Measurements from ENCODE around the gene ARID2.

Gene ARID2, protein sequence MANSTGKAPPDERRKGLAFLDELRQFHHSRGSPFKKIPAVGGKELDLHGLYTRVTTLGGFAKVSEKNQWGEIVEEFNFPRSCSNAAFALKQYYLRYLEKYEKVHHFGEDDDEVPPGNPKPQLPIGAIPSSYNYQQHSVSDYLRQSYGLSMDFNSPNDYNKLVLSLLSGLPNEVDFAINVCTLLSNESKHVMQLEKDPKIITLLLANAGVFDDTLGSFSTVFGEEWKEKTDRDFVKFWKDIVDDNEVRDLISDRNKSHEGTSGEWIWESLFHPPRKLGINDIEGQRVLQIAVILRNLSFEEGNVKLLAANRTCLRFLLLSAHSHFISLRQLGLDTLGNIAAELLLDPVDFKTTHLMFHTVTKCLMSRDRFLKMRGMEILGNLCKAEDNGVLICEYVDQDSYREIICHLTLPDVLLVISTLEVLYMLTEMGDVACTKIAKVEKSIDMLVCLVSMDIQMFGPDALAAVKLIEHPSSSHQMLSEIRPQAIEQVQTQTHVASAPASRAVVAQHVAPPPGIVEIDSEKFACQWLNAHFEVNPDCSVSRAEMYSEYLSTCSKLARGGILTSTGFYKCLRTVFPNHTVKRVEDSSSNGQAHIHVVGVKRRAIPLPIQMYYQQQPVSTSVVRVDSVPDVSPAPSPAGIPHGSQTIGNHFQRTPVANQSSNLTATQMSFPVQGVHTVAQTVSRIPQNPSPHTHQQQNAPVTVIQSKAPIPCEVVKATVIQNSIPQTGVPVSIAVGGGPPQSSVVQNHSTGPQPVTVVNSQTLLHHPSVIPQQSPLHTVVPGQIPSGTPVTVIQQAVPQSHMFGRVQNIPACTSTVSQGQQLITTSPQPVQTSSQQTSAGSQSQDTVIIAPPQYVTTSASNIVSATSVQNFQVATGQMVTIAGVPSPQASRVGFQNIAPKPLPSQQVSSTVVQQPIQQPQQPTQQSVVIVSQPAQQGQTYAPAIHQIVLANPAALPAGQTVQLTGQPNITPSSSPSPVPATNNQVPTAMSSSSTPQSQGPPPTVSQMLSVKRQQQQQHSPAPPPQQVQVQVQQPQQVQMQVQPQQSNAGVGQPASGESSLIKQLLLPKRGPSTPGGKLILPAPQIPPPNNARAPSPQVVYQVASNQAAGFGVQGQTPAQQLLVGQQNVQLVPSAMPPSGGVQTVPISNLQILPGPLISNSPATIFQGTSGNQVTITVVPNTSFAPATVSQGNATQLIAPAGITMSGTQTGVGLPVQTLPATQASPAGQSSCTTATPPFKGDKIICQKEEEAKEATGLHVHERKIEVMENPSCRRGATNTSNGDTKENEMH (N-terminal part only)

DNA sequence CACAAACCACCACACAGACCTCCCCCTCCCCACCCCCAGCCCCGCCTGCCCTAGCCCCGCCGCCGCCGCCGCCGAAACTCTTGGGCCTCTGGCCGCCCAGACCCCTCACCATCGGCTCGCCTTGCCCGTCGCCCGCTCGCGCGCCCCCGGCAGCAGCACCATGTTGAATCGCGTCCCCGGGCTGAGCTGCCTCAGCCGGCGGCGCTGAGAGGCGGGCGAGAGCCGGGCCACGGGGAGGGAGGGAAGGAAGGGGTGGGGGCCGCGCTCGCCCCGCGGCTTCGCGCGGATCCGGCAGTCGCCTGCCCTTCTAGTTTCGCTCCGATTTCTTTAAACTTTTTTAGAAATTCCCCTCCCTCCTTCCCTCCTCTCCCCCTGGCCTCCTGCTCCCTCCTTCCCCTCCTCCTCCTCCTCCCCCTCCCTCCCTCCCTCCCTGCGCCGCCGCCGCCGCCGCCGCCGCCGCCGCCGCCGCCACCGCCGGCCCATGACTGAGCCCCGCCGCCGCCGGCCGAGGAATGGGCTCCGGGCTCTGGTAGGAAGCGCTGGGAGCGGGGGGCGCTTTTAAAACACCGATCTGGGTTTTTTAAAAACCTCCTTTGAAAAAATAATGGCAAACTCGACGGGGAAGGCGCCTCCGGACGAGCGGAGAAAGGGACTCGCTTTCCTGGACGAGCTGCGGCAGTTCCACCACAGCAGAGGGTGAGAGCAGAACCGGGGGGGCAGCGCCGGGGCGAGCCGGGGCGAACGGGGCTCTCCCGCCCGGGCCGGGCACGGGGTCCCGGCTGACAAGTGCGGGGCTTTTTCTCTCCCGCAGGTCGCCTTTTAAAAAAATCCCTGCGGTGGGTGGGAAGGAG, at the start of gene ARID2:
Gene ARID2, plus strand, starts transcription at position 474 of the 851 bp plus-strand sequence. Its CDS starts 131 bp downstream, at position 605.
- peak; percentile 74 for DNase-seq (ENCODE audit: low read depth)

DNA sequence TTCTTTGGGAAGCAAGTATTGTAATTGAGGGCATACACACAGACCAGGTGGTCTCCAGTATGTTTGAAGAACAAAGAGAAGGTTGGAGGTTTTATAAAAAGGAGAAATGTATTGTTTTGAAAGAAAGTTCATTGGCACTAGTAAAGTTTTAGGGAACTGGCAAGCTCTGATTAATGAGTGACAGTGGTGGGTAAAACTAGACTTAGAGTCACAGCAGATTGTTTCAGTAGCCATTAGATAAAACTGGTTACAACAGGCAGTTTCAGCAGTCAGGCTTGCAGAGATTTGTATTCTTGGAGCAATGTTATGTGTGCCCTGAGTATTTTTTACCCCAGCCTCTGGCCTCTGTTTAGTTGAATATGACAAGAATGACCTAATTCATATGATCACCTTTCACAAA, 49.1 kb upstream of the ARID2 start:
- DNase-seq (ENCODE audit: low read depth), result no peak

DNA sequence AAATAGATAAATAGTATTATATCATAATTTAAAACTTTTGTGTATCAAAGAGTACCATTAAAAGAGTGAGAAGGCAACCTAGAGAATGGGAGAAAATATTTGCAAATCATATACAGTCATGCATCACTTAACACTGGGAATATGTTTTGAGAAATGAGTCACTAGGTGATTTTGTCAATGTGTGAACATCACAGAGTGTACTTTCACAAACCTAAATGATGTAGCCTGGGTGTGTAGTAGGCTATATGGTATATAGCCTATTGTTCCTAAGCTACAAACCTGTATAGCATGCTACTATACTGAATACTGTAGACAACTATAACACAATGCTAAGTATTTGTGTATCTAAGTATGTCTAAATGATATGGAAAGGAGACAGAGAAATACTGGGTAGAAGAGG, 48.0 kb upstream of the ARID2 start:
- no peak for DNase-seq (ENCODE audit: low read depth)

DNA sequence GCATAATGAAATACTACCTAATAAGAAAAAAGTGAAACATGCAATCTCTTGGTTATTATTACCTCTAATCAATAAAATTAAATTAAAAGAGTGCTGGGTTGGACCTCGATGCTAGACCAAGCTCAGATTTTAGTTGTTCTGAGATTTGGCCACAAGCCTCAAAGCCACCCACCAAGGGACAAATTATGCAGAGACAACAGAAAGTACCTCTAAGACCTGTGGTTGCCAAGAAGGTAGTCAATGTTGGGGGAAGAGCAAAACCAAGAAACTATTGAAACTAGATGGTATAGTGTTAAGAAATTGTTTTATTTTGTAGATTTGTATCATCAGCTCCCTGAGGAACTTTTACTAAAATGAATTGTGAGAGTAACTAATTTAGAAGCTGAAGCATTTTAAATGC, 43.8 kb upstream of the ARID2 start:
- DNase-seq (ENCODE audit: low read depth), result no peak

DNA sequence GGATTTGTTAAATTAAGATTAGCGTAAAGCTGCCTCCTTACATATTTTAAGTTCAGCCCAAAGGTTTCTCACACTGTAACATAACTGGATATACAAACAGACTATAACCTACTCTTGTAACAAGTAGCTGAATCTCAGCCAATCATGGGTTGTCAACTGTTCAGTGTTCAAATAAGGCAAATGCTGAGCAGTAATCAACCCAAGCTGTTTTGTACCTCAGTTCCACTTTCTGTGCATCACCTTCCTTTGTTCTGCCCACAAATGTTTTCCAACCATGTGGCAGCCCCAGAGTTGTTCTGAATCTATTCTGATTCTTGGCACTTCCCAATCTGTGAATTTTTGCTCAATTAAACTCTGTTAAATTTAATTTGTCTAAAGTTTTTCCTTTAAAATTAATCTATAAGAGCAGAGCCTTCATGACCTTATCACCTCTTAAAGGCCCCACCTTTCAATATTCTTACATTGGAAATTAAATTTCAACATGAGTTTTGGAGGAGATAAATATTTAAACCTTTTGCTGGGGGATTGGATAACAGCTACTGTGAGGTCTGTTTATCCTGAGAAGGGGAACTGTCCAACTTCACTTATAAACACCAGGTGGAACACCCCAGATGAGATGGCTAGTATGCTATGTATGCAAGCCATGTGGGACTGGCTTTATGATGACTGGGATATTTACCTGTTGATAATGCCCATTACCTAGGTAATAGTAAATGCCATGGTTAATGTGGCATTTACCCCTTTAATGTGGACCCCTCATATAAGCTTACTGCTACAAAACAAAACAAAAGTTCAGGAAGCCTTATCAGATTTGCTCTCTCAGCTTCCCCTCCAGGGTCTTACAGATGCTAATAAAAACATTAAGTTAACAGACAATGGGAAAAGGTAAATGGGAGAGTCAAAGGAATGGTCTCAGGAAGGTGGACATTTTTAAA, 42.2 kb upstream of the ARID2 start:
- DNase-seq (ENCODE audit: low read depth), result no peak

DNA sequence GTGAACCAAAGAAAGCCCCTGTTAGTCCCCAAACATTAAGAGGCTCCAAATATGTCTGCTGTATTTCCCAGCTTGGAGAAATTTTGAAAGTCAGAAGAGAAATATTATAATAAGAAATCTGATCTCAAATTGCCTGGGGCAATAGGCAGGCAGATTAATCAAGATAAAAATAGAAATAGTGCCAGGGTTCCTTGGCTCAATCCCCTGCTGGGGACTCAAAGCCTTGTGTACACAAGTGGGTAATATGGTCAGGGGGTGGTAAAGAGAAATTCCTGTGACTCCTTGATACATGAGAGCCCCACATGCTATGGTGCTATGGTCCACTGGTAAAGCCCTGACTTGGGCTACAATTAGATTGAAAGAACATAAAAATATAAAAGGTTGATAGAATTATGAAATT, 41.3 kb upstream of the ARID2 start:
- DNase-seq (ENCODE audit: low read depth), result no peak

DNA sequence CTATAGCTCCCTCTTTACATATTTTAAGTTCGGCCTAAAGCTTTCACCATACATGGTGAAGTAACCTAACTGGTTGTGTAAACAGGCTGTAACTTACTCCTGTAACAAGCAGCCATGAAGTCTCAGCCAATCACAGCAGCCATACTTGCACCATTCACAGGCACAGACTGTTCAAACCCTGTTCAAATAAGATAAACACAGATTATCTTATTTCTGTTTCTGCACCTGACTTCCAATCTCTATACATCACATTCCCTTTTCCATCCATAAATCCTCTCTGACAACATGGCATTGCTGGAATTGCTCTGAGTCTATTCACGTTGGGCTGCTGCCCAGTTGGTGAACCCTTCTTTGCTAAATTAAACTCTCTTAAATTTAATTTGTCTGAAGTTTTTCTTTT, 34.5 kb upstream of the ARID2 start:
- peak; percentile 28 for DNase-seq (ENCODE audit: low read depth)

DNA sequence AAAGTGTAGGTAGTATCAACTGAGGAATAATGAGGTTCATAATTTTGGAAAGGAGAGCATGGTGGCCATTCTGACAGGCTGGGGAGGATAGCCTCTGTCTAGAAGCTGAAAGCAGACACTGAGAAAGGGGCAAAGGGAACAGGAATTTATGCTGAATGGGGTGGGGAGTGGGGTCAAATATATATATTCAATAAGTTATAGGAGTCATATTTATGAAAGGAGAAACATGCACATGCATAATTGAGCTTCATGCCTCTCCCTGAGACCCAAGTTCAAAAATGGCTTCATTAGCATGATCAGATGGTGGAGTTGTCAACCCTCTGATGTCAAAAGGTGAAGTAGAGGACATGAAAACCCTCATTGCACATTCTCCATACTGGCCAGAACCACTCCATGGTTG, 33.9 kb upstream of the ARID2 start:
- no peak for DNase-seq (ENCODE audit: low read depth)

DNA sequence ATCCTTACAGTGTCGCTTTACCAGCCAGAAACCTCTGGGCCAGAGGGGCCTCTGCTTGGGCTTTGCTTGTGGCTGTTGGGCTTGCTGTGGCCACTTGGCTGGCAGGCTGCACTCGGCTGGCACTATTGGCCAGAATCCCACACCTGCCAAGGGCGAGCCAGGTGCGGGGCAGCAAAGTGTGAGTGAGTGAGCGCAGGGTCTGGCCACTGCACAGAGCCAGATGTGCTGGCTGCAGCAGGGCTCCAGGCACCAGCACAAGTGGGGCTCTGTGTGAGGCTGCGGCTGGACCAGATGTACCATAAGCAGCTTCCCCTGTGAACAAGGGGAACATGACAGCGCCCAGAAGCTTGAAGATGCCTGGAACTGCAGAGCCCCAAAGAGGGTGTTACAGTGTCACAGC, 33.5 kb upstream of the ARID2 start:
- DNase-seq (ENCODE audit: low read depth), result no peak

DNA sequence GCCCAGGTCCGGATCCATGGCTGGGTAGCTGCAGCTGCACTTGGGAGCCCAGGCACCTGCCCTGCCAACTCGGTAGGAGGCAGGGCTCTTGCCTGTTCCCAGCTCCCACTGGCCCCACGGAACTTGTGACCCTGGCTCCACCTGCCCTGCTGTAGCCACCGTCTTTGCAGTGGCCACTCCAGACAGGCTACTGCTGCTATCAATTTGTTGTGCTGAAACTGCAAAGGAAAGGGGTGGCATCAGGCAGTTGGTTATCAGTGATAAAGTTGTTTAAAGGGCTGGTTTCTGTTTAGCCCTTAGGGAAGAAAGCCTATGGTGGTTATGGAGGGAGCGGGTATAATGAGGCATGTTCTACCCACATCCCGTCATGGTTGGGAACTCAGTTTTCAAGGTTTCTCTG, 32.1 kb upstream of the ARID2 start:
- no peak for DNase-seq (ENCODE audit: low read depth)

DNA sequence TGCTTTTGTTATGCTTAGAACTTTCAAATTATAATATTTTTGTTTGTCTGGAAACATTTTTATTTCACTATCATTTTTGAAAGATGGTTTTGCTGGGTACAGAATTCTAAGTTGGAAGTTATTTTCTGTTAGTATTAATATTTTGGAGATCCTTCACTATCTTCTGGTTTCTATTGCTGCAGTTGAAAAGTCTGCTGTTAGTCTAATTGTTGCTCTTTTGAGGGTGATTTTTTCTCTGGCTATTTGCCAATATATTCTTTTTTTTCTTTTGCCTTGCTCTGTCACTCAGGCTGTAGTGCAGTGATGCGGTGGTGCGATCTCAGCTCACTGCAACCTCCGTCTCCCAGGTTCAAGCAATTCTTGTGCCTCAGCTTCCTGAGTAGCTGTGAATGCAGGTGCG, 28.2 kb upstream of the ARID2 start:
- DNase-seq (ENCODE audit: low read depth), result no peak

DNA sequence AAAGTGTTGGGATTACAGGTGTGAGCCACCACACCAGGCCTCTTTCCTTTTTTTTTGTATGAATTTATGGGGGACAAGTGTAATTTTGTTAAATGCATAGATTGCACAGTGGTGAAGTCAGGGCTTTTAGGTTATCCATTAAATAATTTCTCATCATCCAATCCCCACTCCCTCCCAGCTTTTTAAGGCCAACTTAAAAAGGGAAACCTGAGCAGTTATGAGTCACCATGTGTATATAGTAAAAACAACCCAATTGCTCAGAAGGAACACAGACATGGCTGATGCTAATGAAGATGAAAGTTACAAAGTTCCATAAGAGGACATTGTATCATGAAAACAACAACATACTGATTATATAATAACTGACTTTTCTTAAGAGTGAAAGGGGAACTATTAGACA, 25.6 kb upstream of the ARID2 start:
- peak; percentile 61 for DNase-seq (ENCODE audit: low read depth)

DNA sequence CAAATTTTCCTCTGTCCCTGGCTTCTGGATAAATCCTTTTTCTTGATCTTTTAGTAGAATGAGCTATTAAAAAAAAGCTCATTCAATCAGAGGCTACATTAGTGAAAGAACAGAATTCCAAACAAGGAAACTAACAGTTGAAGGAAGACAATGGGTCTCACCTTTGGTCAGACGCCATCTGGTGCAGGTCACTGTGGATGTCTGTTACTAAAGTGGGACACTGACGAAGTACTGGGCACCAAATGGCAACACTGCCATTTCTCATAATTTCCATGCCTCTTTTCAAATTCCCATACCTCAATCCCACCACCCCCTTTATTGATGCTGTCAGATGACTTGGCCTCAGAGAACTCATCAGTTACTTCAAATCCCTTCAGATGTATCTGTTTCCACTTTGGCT, 24.5 kb upstream of the ARID2 start:
- DNase-seq (ENCODE audit: low read depth), result no peak

DNA sequence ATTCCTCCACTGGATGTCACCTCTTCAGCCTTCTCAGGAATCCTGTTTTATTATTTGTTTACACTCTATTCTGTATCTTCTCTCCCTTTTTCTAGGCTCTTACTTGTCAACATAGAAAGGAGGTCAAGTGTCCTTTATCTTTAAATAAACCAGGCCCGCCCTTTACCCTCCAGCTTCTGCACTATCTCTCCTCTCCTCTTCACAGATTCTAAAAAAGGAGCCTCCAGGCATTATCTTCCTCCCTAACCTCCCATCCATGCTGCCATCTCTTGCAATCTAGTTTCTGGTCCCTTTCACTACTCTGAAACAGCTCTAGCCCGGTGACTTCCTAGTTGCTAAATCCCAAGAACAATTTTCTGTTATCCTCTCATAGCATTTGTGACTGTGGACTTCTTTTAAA, 24.1 kb upstream of the ARID2 start:
- no peak for DNase-seq (ENCODE audit: low read depth)

DNA sequence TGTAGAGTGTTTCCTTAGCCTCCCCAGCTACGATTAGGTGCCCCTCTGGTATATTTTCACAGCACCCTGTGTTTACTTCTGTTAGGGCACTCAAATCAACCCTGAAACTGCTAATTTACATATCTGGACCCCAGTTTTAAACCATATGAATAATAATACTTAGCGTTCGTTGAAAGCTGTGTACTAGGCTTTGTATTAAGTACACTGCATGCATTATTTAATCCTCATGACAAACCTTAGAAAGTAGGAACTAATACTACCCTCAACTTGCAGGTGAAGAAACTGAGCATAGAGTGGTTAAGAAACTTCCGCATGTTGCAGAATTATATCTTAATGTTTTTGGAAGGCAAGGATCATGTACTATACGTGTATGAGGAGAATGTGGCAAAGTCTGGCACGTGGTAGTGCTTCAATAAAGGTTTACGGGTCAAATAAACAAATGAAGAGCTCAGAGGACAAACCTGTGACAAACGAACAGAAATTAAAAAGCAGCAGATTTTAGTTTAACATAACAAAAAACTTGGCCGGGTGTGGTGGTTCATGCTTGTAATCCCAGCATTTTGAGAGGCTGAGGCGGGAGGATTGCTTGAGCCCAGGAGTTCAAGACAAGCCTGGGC, 22.2 kb upstream of the ARID2 start:
- DNase-seq (ENCODE audit: low read depth), result no peak

DNA sequence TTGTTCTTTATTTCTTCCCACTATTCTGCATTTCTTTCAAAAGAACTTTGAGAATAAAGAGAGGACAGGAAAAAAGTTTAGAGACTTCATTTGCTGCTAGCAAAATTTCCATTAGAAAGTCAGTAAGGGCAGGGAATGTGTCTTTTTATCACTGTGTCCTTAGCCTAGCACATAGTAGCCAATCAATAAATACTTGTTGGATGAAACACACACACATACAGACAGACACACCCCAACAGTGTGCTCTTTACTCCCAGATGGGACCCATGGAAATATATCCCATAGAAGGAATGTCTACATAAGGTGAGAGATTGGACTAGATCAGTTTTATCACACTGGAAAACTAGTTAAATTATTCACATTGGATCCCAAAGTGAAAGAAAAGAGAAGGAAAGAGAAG, 21.1 kb upstream of the ARID2 start:
- no peak for DNase-seq (ENCODE audit: low read depth)

DNA sequence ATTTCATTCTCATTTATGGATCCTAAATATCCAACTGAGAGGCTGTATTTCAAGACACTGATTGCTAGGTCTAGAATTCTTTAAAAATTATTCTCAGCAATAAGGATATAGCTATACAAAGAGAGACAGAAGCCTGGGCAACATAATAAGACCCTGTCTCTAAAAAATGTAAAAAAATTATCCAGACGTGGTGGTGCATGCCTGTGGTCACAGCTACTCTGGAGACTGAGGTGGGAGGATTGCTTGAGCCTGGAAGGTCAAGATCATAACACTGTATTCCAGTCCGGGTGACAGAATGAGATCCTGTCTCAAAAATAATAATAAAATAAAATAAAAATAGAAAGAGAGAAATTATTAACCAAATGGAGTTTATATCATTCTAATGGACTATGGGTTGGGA, 20.6 kb upstream of the ARID2 start:
- DNase-seq (ENCODE audit: low read depth), result no peak

DNA sequence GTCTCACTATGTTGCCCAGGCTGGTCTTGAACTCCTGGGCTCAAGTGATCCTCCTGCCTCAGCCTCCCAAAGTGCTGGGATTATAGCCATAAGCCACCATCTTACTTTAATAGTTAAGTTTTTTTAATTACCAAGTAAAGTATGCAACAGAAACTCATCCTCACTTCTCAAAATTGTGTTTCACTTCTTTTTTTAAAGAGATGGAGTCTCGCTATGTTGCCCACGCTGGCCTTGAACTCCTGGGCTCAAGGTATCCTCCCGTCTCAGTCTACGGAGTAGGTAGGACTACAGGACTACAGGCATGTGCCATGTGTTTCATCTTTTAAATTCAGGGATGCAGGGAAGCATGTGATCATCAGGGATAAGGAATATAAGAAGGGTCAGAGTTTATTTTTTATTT, 17.2 kb upstream of the ARID2 start:
- DNase-seq (ENCODE audit: low read depth), result no peak

DNA sequence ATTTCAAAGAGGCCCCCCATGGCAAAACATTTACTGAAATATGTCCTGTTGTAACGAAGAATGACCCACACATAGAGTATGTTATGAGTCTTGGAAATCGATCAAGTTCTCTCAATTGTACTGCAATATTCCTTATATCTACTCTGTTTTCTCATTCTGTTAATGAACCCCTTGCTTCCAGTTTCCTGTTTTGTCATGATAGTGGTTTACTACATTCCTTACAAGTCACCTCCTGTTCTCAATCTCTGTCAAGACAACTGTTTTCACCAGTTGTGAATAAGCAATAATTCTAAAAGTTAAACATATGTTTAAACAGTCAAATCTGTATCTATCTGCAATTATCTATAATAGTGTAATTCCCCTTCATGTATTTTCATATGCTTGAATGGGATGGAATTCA, 16.4 kb upstream of the ARID2 start:
- DNase-seq (ENCODE audit: low read depth), result peak; percentile 60

DNA sequence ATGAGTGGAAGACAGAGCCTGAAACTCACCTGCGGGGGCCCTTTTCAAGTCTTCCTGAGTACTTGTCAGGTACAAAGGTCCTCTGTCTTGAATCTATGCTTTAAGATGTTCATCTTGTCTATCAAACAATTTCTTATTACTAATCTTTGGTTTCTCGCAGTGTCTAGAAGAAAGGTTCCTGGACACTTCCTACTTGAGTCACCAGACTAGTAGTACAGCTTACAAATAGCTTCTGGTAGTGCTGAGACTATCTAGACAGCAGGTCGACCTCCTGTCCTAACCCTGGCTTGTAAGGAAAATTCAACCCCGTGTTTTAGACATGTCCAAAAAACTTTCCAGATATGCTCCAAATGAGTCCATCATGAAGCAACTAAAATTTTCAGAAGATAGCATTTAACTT, 11.2 kb upstream of the ARID2 start:
- no peak for DNase-seq (ENCODE audit: low read depth)

Data from iris pigment epithelial cell (primary cell).